ENCODE data around the gene KIRREL3. TPM values are rescaled to one million over a fixed set of nuclear protein-coding genes. Genes with fewer than 3 reads are reported as not detected.

Gene KIRREL3
- total and polyA plus RNA-seq, 4 donors: 0.02 to 0.71 (median 0.15) TPM; not detected in 1

DNA sequence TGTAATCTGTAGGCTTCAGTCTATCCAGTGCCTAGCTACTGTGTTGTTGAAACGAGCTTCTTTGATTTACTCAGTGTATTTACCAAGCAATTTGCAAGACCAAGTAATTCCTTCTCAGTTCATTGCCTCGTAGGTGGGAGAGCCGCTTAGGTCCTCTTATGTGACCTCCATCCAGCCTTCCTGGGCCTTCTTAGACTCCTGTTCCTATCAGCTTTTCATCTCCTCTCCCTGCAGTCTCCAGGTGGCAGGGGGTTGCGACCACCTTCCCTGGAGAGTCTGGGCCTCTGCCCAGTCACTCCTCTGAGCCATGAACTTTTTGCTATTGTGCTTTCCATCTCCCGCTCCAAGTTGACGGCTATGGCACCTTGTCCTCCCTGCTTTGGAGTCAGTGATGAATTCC, 251.8 kb downstream of the KIRREL3 start:
- Histone ChIP-seq H3K9me3 (ENCODE audit: control insufficient read depth in 4 of 4, insufficient read depth in 3 of 4, low read length in 3 of 4) (no peaks in the 10 kb centered on the region), H3K9ac (ENCODE audit: insufficient read depth in 1 of 2, low read length in 2 of 2) (no peak overlapping the region), H3K36me3 (ENCODE audit: control insufficient read depth in 4 of 4, insufficient read depth in 4 of 4, low read length in 4 of 4) (no peaks in the 10 kb centered on the region), H3K4me3 (no peak overlapping the region), H3K27me3 (ENCODE audit: control insufficient read depth in 3 of 3, insufficient read depth in 3 of 3, low read length in 2 of 3) (no peaks in the 10 kb centered on the region), H3K4me1 (ENCODE audit: control insufficient read depth in 5 of 5, insufficient read depth in 5 of 5, low read length in 5 of 5) (peaks cover 0 to 5% (median 0%) of the 10 kb centered on the region in 5 donors), H3K27ac (ENCODE audit: low read depth in 1 of 2, low read length in 1 of 2) (no peak overlapping the region)
- no peak for DNase-seq
- ATAC-seq (ENCODE audit: insufficient read depth, low FRiP score): no peak
- TF ChIP-seq, protein P1, sequence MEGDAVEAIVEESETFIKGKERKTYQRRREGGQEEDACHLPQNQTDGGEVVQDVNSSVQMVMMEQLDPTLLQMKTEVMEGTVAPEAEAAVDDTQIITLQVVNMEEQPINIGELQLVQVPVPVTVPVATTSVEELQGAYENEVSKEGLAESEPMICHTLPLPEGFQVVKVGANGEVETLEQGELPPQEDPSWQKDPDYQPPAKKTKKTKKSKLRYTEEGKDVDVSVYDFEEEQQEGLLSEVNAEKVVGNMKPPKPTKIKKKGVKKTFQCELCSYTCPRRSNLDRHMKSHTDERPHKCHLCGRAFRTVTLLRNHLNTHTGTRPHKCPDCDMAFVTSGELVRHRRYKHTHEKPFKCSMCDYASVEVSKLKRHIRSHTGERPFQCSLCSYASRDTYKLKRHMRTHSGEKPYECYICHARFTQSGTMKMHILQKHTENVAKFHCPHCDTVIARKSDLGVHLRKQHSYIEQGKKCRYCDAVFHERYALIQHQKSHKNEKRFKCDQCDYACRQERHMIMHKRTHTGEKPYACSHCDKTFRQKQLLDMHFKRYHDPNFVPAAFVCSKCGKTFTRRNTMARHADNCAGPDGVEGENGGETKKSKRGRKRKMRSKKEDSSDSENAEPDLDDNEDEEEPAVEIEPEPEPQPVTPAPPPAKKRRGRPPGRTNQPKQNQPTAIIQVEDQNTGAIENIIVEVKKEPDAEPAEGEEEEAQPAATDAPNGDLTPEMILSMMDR (IDR thresholded peaks at IDR 0.05; ENCODE audit: control extremely low read depth, extremely low read depth): no peak
- WGBS, 2 donors: 74 to 80% methylated on average over 6 of the region's 6 CpGs

- Histone ChIP-seq H3K4me3 (no peak overlapping the region), H3K27me3 (ENCODE audit: control insufficient read depth in 3 of 3, insufficient read depth in 3 of 3, low read length in 2 of 3) (no peaks in the 10 kb centered on the region), H3K4me1 (ENCODE audit: control insufficient read depth in 5 of 5, insufficient read depth in 5 of 5, low read length in 5 of 5) (peaks cover 0 to 5% (median 0%) of the 10 kb centered on the region in 5 donors), H3K36me3 (ENCODE audit: control insufficient read depth in 4 of 4, insufficient read depth in 4 of 4, low read length in 4 of 4) (no peaks in the 10 kb centered on the region), H3K27ac (ENCODE audit: low read depth in 1 of 2, low read length in 1 of 2) (peak overlapping the region in 1 of 2 donors; percentile 27), H3K9ac (ENCODE audit: insufficient read depth in 1 of 2, low read length in 2 of 2) (no peak overlapping the region), H3K9me3 (ENCODE audit: control insufficient read depth in 4 of 4, insufficient read depth in 3 of 4, low read length in 3 of 4) (no peaks in the 10 kb centered on the region)
- DNase-seq (peak in 2 of 3 donors; percentile 14 to 29), ATAC-seq (ENCODE audit: insufficient read depth, low FRiP score) (no peak)
- TF ChIP-seq, protein P1 (IDR thresholded peaks at IDR 0.05; ENCODE audit: control extremely low read depth, extremely low read depth): no peak
- WGBS, 2 donors: 33 to 39% methylated on average over 17 of the region's 17 CpGs
These were observed 252.3 kb downstream of the KIRREL3 start for GRCh38 chr11:126748100-126748791.

DNA sequence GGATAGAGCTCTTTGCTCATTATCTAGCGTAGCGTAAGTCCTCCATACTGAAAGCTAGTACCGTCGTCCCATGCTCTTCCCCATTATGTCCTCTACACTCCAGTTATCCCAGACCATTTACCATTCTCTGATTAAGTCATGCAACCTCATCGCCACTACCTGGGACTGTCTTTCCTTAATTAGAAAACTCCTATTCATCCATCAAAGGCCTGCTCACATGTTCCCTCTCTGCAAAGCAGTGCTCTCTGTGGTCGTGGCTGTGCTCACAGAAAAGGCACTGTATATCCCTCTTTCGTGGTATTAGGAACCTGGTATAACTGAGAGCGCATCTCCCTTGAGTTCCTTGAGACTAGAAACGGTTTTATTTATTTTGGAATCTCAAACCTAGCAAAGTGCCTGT, 253.3 kb downstream of the KIRREL3 start:
- Histone ChIP-seq H3K4me1 (ENCODE audit: control insufficient read depth in 5 of 5, insufficient read depth in 5 of 5, low read length in 5 of 5) (peaks cover 0 to 5% (median 0%) of the 10 kb centered on the region in 5 donors), H3K9me3 (ENCODE audit: control insufficient read depth in 4 of 4, insufficient read depth in 3 of 4, low read length in 3 of 4) (no peaks in the 10 kb centered on the region), H3K9ac (ENCODE audit: insufficient read depth in 1 of 2, low read length in 2 of 2) (no peak overlapping the region), H3K27me3 (ENCODE audit: control insufficient read depth in 3 of 3, insufficient read depth in 3 of 3, low read length in 2 of 3) (no peaks in the 10 kb centered on the region), H3K4me3 (no peak overlapping the region), H3K36me3 (ENCODE audit: control insufficient read depth in 4 of 4, insufficient read depth in 4 of 4, low read length in 4 of 4) (no peaks in the 10 kb centered on the region), H3K27ac (ENCODE audit: low read depth in 1 of 2, low read length in 1 of 2) (no peak overlapping the region)
- TF ChIP-seq, protein P1 (IDR thresholded peaks at IDR 0.05; ENCODE audit: control extremely low read depth, extremely low read depth): no peak
- 87 to 89% methylated on average over 9 of the region's 9 CpGs for WGBS, 2 donors
- ATAC-seq (ENCODE audit: insufficient read depth, low FRiP score) (no peak), DNase-seq (no peak)
